ENCODE data around the gene BMPR1A. TPM values are rescaled to one million over a fixed set of nuclear protein-coding genes. Genes with fewer than 3 reads are reported as not detected.
A peak's percentile ranks its signal among the peaks of the same experiment; 100 is the strongest.

Gene BMPR1A
- total and polyA plus RNA-seq, 9 of the 15 experiments (the other 6 are each of a cell fraction or from before 2014, with no cell fraction given), result 1.6 to 17.5 (median 9.1) TPM

- ATAC-seq (no peak), DNase-seq (ENCODE audit: extremely low read depth in 1 of 4, low spot score in 3 of 4) (peak in 3 of 4 experiments; percentile 13 to 46 (median 17)), FAIRE-seq (no peak)
- Histone ChIP-seq H3K79me2 (ENCODE audit: control insufficient read depth, insufficient read depth, low read length) (peaks cover 75% of the 10 kb centered on the region), H2AFZ (ENCODE audit: low read depth, low read length) (peak overlapping the region; percentile 43), H4K20me1 (replicated peaks; ENCODE audit: control insufficient read depth, insufficient read depth, low read length) (no peaks in the 10 kb centered on the region), H3K27ac (ENCODE audit: extremely low read depth, low read depth, low read length) (peak overlapping the region; percentile 73), H3K36me3 (ENCODE audit: control insufficient read depth, insufficient read depth, low read length) (no peaks in the 10 kb centered on the region), H3K9me1 (ENCODE audit: control insufficient read depth, insufficient read depth, low read length) (no peaks in the 10 kb centered on the region), H3K9me3 (replicated peaks; ENCODE audit: control insufficient read depth, insufficient read depth, low read depth, low read length) (no peaks in the 10 kb centered on the region), H3K9ac (ENCODE audit: insufficient read depth in 1 of 2, low read depth in 2 of 2, low read length in 2 of 2) (peak overlapping the region; percentile 82 to 91), H3K4me3 (peak overlapping the region; percentile 82), H3K27me3 (ENCODE audit: control insufficient read depth in 2 of 2, insufficient read depth in 2 of 2, low read length in 2 of 2) (no peaks in the 10 kb centered on the region), H3K4me1 (replicated peaks in 1 of 2; ENCODE audit: control insufficient read depth in 2 of 2, insufficient read depth in 2 of 2, low read length in 2 of 2) (peaks cover 31 to 34% of the 10 kb centered on the region in 2 experiments), H3K4me2 (ENCODE audit: insufficient read depth, low read length) (peak overlapping the region; percentile 78)
- intact Hi-C loops (cut with micrococcal nuclease) (loop anchor here (5.0 kb wide), 1 partner anchor 40 kb away; no protein-coding TSS in a partner anchor), in situ Hi-C loops (cut with MboI) (no loop called here)
- under 1% methylated on average over 29 of the region's 47 CpGs for WGBS (ENCODE audit: insufficient coverage, low coverage, missing lambda C conversion rate)
- ChIA-PET POLR2A (interaction anchor here (0.6 to 5.8 kb wide), 10 partner anchors 9 to 240 kb away, joined by 3 to 40 read pairs (median 4); no protein-coding TSS in a partner anchor), CTCF (ENCODE audit: low intra/inter-chr PET ratio) (no interaction called here)
- BruUV-seq (replicated peaks), result no TSS peak
- TF ChIP-seq SIX5 (IDR thresholded peaks at IDR 0.05; ENCODE audit: borderline replicate concordance in 1 of 2, insufficient read depth in 1 of 2, low read depth in 1 of 2, low read length in 2 of 2) (no peak), ZFP91 (CRISPR knock-in tag; IDR thresholded peaks at IDR 0.05) (no peak), SIRT6 (IDR thresholded peaks at IDR 0.05; ENCODE audit: low read depth, low read length) (no peak), POLR2A (conservative IDR thresholded peaks at IDR 0.05) (no peak), ZNF134 (CRISPR knock-in tag; conservative IDR thresholded peaks at IDR 0.05) (no peak), ETV5 (CRISPR knock-in tag; IDR thresholded peaks at IDR 0.05; ENCODE audit: low read depth) (no peak), POLR3A (IDR thresholded peaks at IDR 0.05; ENCODE audit: borderline replicate concordance, extremely low read depth, insufficient read depth, insufficient read length) (no peak), DPF2 (IDR thresholded peaks at IDR 0.05) (no peak), TAF1 (IDR thresholded peaks at IDR 0.05; ENCODE audit: control insufficient read depth, extremely low read depth, insufficient read depth, low read length, severe bottlenecking) (peak; percentile 19), PREB (CRISPR knock-in tag; IDR thresholded peaks at IDR 0.05) (no peak), HNRNPH1 (optimal IDR thresholded peaks at IDR 0.05; ENCODE audit: low read depth, low read length) (no peak), SRF (CRISPR knock-in tag; IDR thresholded peaks at IDR 0.05) (no peak), HMGXB4 (CRISPR knock-in tag; IDR thresholded peaks at IDR 0.05) (no peak), ZNF354B (CRISPR knock-in tag; IDR thresholded peaks at IDR 0.05) (no peak), YY1 (IDR thresholded peaks at IDR 0.05; ENCODE audit: borderline replicate concordance in 1 of 3, control insufficient read depth in 1 of 3, extremely low read depth in 1 of 3, insufficient read depth in 3 of 3, insufficient read length in 1 of 3, insufficient replicate concordance in 2 of 3, low read depth in 1 of 3, low read length in 2 of 3) (peak in 1 of 3 experiments; percentile 6)
Observed at GRCh38 chr10:86757113-86757972, 924 bp downstream of the BMPR1A start.

Measured in K562 (cell line).